AG04449 (cell line): ENCODE measurements around the gene RIMOC1.

Source experiments
- CTCF ChIA-PET: fragments of 350-600 bp; formaldehyde crosslinking; extraction: SDS; loops from one replicate; lab custom pipeline; 2021; ENCODE audit warnings: antibody characterized with exemption; lab: Yijun Ruan, JAX
- POLR2A ChIA-PET: fragments of 400-600, 350-600 bp; formaldehyde crosslinking; extraction: SDS; loops from one replicate; lab custom pipeline; 2020; ENCODE audit warnings: antibody characterized with exemption, inconsistent platforms; lab: Yijun Ruan, JAX
- DNase-seq: peaks from one replicate; pipeline ENCODE4 v3.0.0-alpha.2; 2010; ENCODE audit warnings: low read depth, low spot score
- H3K4me3 ChIP-seq: 2 replicates; pipeline ENCODE4 v1.5.1; 2011; ENCODE audit warnings: low read depth, mild to moderate bottlenecking, control low read depth, low read length
- CTCF ChIP-seq: IDR thresholded peaks from one replicate; pipeline ENCODE4 v1.5.1; 2011; ENCODE audit warnings: mild to moderate bottlenecking, moderate library complexity, low read length, control low read depth, inconsistent platforms; ENCODE audit not compliant: insufficient read depth; ENCODE audit errors: missing control alignments

Gene RIMOC1

GRCh38 chr5:41883243-41883642, 20.9 kb upstream of the RIMOC1 start:
- CTCF ChIA-PET: no interaction called here
- no peak overlapping the region for H3K4me3 ChIP-seq
- POLR2A ChIA-PET: no interaction called here
- no peak for TF ChIP-seq CTCF
- DNase-seq: no peak

- H3K4me3 ChIP-seq: no peak overlapping the region
- no peak for TF ChIP-seq CTCF
Observed at GRCh38 chr5:41883936-41884335, 20.2 kb upstream of the RIMOC1 start.

GRCh38 chr5:41885286-41885685, 18.9 kb upstream of the RIMOC1 start:
- TF ChIP-seq CTCF: no peak
- POLR2A ChIA-PET: no interaction called here
- no peak for DNase-seq
- H3K4me3 ChIP-seq: no peak overlapping the region
- CTCF ChIA-PET: no interaction called here

More at GRCh38 chr5:41883936-41884335, 20.2 kb upstream of the RIMOC1 start:
- CTCF ChIA-PET: no interaction called here
- no peak for DNase-seq
- POLR2A ChIA-PET: no interaction called here

- ChIA-PET POLR2A (no interaction called here), CTCF (no interaction called here)
- no peak overlapping the region for H3K4me3 ChIP-seq
- TF ChIP-seq CTCF: no peak
- DNase-seq: no peak
Observed at GRCh38 chr5:41891066-41891707, 13.0 kb upstream of the RIMOC1 start.

- DNase-seq: no peak
- H3K4me3 ChIP-seq: no peak overlapping the region
- ChIA-PET CTCF (no interaction called here), POLR2A (no interaction called here)
- TF ChIP-seq CTCF: no peak
Observed at GRCh38 chr5:41892031-41892430, 12.1 kb upstream of the RIMOC1 start.

GRCh38 chr5:41893074-41893851, 10.9 kb upstream of the RIMOC1 start:
- TF ChIP-seq CTCF: no peak
- no peak overlapping the region for H3K4me3 ChIP-seq
- ChIA-PET POLR2A (no interaction called here), CTCF (no interaction called here)
- no peak for DNase-seq
